ENCODE results near the gene GPR31. TPM values are rescaled to one million over a fixed set of nuclear protein-coding genes. Genes with fewer than 3 reads are reported as not detected.

The GPR31 gene
- total RNA-seq, 4 donors from 2014 or later = not detected

- in situ Hi-C loops (cut with MboI; ENCODE audit: low sequenced_read_pairs in 4 of 4) = no loop called here
- ATAC-seq = no peak
- intact Hi-C loops (cut with DNase I; ENCODE audit: low total_unique reads) = no loop called here
- Histone ChIP-seq H3K9me3 (no peaks in the 10 kb centered on the region), H3K4me1 (no peaks in the 10 kb centered on the region), H3K27me3 (peaks cover 0 to 5% (median 0%) of the 10 kb centered on the region in 3 donors), H3K4me3 (no peak overlapping the region), H3K36me3 (no peaks in the 10 kb centered on the region), H3K27ac (no peak overlapping the region)
- no peak for DNase-seq
- TF ChIP-seq POLR2A (IDR thresholded peaks at IDR 0.05) (no peak), CTCF (IDR thresholded peaks at IDR 0.05 in 4 of 5, conservative IDR thresholded peaks at IDR 0.05 in 1 of 5) (no peak)
Measured at GRCh38 chr6:167112421-167112820, 45.4 kb downstream of the GPR31 start.

- intact Hi-C loops (cut with DNase I; ENCODE audit: low total_unique reads) = no loop called here
- ATAC-seq (no peak), DNase-seq (no peak)
- no peaks in the 10 kb centered on the region for H3K36me3 ChIP-seq
- H3K4me3 ChIP-seq = no peak overlapping the region
- no peak overlapping the region for H3K27ac ChIP-seq
- H3K27me3 ChIP-seq = peaks cover 0 to 5% (median 0%) of the 10 kb centered on the region in 3 donors
- TF ChIP-seq POLR2A (IDR thresholded peaks at IDR 0.05) (no peak), CTCF (IDR thresholded peaks at IDR 0.05 in 4 of 5, conservative IDR thresholded peaks at IDR 0.05 in 1 of 5) (no peak)
- no peaks in the 10 kb centered on the region for H3K9me3 ChIP-seq
- no peaks in the 10 kb centered on the region for H3K4me1 ChIP-seq
- in situ Hi-C loops (cut with MboI; ENCODE audit: low sequenced_read_pairs in 4 of 4) = no loop called here
Measured at GRCh38 chr6:167111597-167111996, 46.2 kb downstream of the GPR31 start.

GRCh38 chr6:167109651-167110050, 48.1 kb downstream of the GPR31 start:
- DNase-seq (no peak), ATAC-seq (no peak)
- H3K36me3 ChIP-seq = no peaks in the 10 kb centered on the region
- no peak overlapping the region for H3K27ac ChIP-seq
- intact Hi-C loops (cut with DNase I; ENCODE audit: low total_unique reads) (no loop called here), in situ Hi-C loops (cut with MboI; ENCODE audit: low sequenced_read_pairs in 4 of 4) (no loop called here)
- H3K4me3 ChIP-seq = no peak overlapping the region
- H3K4me1 ChIP-seq = no peaks in the 10 kb centered on the region
- TF ChIP-seq POLR2A (IDR thresholded peaks at IDR 0.05) (no peak), CTCF (IDR thresholded peaks at IDR 0.05 in 4 of 5, conservative IDR thresholded peaks at IDR 0.05 in 1 of 5) (no peak)
- H3K9me3 ChIP-seq = no peaks in the 10 kb centered on the region
- peaks cover 0 to 5% (median 0%) of the 10 kb centered on the region in 3 donors for H3K27me3 ChIP-seq

- ATAC-seq = no peak
- H3K27me3 ChIP-seq = no peaks in the 10 kb centered on the region
- in situ Hi-C loops (cut with MboI; ENCODE audit: low sequenced_read_pairs in 4 of 4) (no loop called here), intact Hi-C loops (cut with DNase I; ENCODE audit: low total_unique reads) (no loop called here)
- H3K27ac ChIP-seq = no peak overlapping the region
- no peaks in the 10 kb centered on the region for H3K4me1 ChIP-seq
- DNase-seq = no peak
- H3K4me3 ChIP-seq = no peak overlapping the region
- no peaks in the 10 kb centered on the region for H3K36me3 ChIP-seq
- TF ChIP-seq POLR2A (IDR thresholded peaks at IDR 0.05) (no peak), CTCF (IDR thresholded peaks at IDR 0.05 in 4 of 5, conservative IDR thresholded peaks at IDR 0.05 in 1 of 5) (no peak)
- no peaks in the 10 kb centered on the region for H3K9me3 ChIP-seq
Measured at GRCh38 chr6:167108278-167108677, 49.5 kb downstream of the GPR31 start.

- Histone ChIP-seq H3K36me3 (no peaks in the 10 kb centered on the region), H3K27me3 (no peaks in the 10 kb centered on the region), H3K4me3 (no peak overlapping the region), H3K9me3 (no peaks in the 10 kb centered on the region), H3K27ac (no peak overlapping the region), H3K4me1 (no peaks in the 10 kb centered on the region)
- intact Hi-C loops (cut with DNase I; ENCODE audit: low total_unique reads) = no loop called here
- in situ Hi-C loops (cut with MboI; ENCODE audit: low sequenced_read_pairs in 4 of 4) = no loop called here
- no peak for ATAC-seq
- DNase-seq = no peak
- TF ChIP-seq POLR2A (IDR thresholded peaks at IDR 0.05) (no peak), CTCF (IDR thresholded peaks at IDR 0.05 in 4 of 5, conservative IDR thresholded peaks at IDR 0.05 in 1 of 5) (no peak)
Measured at GRCh38 chr6:167107787-167108186, 50.0 kb downstream of the GPR31 start.
